GM12801 (cell line): ENCODE data around the gene REXO1.

ENCODE experiments used
- TF ChIP-seq, protein P1 (sequence below): IDR thresholded peaks from one replicate; pipeline ENCODE4 v1.5.1; 2011; ENCODE audit warnings: control low read depth; ENCODE audit not compliant: insufficient read length; ENCODE audit errors: extremely low read depth

The REXO1 gene

GRCh38 chr19:1799695-1800342 is 48.5 kb downstream of the REXO1 start:
- TF ChIP-seq, protein P1, sequence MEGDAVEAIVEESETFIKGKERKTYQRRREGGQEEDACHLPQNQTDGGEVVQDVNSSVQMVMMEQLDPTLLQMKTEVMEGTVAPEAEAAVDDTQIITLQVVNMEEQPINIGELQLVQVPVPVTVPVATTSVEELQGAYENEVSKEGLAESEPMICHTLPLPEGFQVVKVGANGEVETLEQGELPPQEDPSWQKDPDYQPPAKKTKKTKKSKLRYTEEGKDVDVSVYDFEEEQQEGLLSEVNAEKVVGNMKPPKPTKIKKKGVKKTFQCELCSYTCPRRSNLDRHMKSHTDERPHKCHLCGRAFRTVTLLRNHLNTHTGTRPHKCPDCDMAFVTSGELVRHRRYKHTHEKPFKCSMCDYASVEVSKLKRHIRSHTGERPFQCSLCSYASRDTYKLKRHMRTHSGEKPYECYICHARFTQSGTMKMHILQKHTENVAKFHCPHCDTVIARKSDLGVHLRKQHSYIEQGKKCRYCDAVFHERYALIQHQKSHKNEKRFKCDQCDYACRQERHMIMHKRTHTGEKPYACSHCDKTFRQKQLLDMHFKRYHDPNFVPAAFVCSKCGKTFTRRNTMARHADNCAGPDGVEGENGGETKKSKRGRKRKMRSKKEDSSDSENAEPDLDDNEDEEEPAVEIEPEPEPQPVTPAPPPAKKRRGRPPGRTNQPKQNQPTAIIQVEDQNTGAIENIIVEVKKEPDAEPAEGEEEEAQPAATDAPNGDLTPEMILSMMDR: no peak

GRCh38 chr19:1796395-1797142 is 51.7 kb downstream of the REXO1 start:
- TF ChIP-seq, protein P1: no peak

DNA sequence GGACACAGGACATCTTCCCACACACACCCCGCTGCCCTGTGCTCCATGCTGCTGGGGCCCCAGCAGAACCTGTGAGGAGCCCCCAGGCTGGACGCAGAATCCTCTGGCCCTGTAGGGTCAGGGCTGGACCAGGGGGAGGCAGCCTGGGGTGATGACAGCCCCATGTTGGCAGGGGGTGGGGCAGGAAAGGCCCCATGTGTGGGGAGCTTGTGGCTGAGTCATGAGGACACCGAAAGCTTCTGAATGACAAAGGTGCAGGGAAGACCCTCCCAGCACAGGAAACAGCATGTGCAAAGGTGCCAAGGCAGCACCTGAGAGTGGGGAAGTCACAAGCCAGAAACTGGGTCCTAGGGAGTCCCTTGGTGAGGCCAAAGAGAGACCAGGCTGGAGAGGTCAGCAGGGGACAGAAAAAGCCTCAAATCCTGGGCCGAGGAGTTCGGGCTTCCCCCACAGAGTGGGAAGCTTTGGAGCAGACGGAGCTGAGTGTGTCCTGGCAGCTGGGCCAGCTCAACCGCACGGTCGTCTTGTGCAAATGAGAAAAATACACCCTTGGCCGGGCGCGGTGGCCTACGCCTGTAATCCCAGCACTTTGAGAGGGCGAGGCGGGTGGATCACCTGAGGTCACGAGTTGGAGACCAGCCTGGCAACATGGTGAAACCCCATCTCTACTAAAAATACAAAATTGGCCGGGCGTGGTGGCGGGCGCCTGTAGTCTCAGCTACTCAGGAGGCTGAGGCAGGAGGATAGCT is 53.7 kb downstream of the REXO1 start:
- TF ChIP-seq, protein P1: no peak

- TF ChIP-seq, protein P1: no peak
Measured at GRCh38 chr19:1791879-1792278, 56.4 kb downstream of the REXO1 start.

- TF ChIP-seq, protein P1: no peak
Measured at GRCh38 chr19:1790054-1790792, 58.1 kb downstream of the REXO1 start.

- TF ChIP-seq, protein P1: no peak
Measured at GRCh38 chr19:1789261-1790041, 58.8 kb downstream of the REXO1 start.
